NCI-H82 treated with DMSO at 0.1 percent for 48 hours (cell line): ENCODE results near the gene HLA-E.
"Not testable (repeated sequence)": the region's sequence is repeated elsewhere in the genome, so short reads cannot be mapped to it uniquely, and the experiment has no call there.

ENCODE experiments used
- DNase-seq: peaks from one replicate; lab custom pipeline; 2025; ENCODE audit not compliant: unreplicated experiment; lab: John Stamatoyannopoulos, UW

HLA-E gene

DNA sequence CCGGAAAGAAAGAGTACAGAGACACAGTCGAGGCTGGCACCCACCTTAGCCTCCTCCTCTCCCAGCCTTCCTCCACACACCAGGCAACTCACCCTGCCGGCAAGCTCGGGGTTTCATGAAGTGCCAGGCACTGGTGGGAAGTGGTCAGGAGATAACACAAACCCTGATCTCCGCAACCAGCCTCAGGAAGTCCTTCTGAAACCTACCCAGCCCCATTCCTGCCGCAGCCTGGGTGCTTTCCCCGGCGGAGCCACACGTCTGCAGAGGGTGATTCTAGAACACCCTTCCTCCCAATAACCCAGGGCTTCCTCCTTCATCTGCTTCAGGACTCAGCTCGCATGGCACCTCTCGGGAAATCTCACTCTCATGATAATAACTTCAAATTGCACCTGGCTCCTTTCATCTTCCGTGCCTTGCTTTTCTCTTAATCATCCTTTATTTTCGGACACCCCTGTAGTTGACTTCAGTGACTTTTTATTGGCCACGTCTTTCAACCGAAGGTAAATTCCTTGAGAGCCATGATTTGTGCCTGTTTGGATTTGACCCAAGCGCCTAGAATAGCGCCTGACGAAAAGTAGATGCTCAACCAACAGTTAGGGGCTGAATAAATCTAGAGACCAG lies 8.7 kb upstream of the HLA-E start:
- DNase-seq = no peak

DNA sequence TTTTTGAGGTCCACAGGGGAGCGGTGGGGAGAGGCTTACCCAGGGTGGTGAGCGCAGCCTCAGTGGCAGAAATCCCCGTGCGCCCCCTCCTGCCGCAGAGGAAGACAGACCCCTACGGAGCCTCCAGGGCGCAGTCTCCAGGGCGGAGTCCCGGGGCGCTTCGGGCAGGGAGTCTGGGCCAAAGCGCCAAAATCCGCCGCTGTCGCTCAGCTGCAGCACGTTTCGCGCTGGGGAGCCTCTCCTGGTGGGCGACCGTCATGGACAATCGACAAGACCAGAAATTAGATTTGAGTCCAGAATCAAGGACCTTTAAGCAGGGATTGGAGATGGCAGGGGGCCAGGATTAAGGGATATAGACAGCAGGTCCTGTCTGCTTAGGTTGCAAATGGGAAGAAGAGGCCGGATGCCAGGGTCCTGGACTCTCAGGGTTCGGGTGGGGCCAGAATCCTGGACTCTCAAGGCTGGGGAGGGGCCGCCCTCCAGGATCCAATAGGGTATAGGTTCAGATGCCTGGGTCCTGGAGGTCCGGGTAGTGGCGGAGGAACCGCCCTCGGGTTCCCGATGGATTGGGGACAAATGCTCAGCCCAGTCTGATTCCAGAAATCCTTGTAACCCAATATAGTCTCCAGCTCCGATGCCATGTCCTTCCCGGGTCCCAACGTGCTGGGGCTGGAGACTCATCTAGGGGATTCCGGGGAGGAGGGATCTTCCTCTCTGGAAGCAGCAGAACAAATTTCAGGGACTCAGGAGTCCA lies 7.9 kb upstream of the HLA-E start:
- no peak for DNase-seq

GRCh38 chr6:30481965-30482644 lies 7.2 kb upstream of the HLA-E start:
- DNase-seq = peak; percentile 51

GRCh38 chr6:30483677-30484279 lies 5.5 kb upstream of the HLA-E start:
- peak; percentile 48 for DNase-seq

GRCh38 chr6:30485236-30485635 lies 4.1 kb upstream of the HLA-E start:
- no peak for DNase-seq

GRCh38 chr6:30487926-30488325 lies 1.4 kb upstream of the HLA-E start:
- no peak for DNase-seq

GRCh38 chr6:30488697-30489080 lies 620 bp upstream of the HLA-E start:
- DNase-seq = not testable (repeated sequence)

- DNase-seq = peak; percentile 13
Measured at GRCh38 chr6:30490026-30490876, 942 bp downstream of the HLA-E start.

DNA sequence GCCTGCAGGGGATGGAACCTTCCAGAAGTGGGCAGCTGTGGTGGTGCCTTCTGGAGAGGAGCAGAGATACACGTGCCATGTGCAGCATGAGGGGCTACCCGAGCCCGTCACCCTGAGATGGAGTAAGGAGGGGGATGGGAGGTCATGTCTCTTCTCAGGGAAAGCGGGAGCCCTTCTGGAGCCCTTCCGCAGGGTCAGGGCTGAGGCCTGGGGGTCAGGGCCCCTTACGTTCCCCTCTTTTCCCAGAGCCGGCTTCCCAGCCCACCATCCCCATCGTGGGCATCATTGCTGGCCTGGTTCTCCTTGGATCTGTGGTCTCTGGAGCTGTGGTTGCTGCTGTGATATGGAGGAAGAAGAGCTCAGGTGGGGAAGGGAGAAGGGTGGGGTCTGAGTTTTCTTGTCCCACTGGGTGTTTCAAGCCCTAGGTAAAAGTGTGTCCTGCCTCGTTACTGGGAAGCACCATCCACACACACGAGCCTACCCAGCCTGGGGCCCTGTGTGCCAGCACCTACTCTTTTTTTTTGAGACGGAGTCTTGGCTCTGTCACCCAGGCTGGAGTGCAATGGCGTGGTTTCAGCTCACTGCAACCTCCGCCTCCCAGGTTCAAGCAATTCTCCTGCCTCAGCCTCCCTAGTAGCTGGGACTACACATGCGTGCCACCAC lies 2.1 kb downstream of the HLA-E start:
- DNase-seq = not testable (repeated sequence)

- no peak for DNase-seq
Measured at GRCh38 chr6:30491991-30492952, 3.0 kb downstream of the HLA-E start.

- no peak for DNase-seq
Measured at GRCh38 chr6:30493643-30494250, 4.4 kb downstream of the HLA-E start.

GRCh38 chr6:30494291-30494861 lies 5.1 kb downstream of the HLA-E start:
- DNase-seq = no peak

GRCh38 chr6:30495060-30495459 lies 5.8 kb downstream of the HLA-E start:
- not testable (repeated sequence) for DNase-seq

DNA sequence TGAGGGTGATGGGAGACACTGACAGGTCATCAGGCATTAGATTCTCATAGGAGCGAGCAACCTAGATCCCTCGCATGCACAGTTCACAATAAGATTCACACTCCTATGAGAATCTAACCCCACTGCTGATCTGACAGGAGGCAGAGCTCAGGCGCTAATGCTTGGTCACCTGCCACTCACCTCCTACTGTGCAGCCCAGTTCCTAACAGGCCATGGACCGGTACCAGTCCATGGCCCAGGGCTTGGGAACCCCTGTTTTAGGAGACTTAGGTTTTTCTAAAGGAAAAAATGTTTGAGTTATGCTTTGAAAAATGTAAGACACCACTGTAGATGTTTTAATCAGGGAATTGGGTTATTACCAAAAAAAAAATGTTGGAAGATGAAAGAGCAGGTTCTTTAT lies 6.7 kb downstream of the HLA-E start:
- no peak for DNase-seq

DNA sequence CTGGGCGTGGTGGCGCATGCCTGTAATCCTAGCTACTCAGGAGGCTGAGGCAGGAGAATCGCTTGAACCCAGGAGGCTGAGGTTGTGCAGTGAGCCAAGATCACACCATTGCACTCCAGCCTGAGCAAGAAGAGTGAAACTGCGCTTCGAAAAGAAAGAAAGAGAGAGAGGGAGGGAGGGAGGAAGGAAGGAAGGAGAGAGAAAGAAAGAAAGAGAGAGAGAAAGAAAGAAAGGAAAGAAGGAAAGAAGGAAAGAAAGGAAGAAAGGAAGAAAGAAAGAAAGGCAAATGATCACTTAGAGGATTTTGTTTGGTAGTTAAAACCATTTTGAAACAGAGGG lies 7.9 kb downstream of the HLA-E start:
- not testable (repeated sequence) for DNase-seq

- no peak for DNase-seq
Measured at GRCh38 chr6:30497714-30498113, 8.4 kb downstream of the HLA-E start.

DNA sequence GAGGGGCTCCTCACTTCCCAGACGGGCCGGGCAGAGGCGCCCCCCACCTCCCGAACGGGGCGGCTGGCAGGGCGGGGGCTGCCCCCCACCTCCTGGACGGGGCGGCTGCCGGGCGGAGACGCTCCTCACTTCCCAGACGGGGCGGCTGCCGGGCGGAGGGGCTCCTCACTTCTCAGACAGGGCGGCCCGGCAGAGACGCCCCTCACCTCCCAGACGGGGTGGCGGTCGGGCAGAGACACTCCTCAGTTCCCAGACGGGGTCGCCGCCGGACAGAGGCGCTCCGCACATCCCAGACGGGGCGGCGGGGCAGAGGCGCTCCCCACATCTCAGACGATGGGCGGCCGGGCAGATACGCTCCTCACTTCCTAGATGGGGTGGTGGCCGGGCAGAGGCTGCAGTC lies 9.4 kb downstream of the HLA-E start:
- not testable (repeated sequence) for DNase-seq
